PC-3 (cell line): Measurements from ENCODE around the gene LNP1. TPM values are rescaled to one million over a fixed set of nuclear protein-coding genes. Genes with fewer than 3 reads are reported as not detected.

Experiments
- ATAC-seq: fragments of 200-7000 bp; cut with Tn5 transposase; 2 replicates; pipeline ENCODE4 v1.9.1; 2020; ENCODE audit warnings: mild to moderate bottlenecking, moderate library complexity
- BruUV-seq: library from RNA; stranded (reverse); fragments of 400-500 nt; replicated peaks from 2 replicates; lab custom pipeline; 2021; lab: Mats Ljungman, UMichigan
- CTCF ChIA-PET: fragments of 300-600 bp; sonication (Branson Sonifier 250); formaldehyde crosslinking; loops from one replicate; lab custom pipeline; 2022; ENCODE audit warnings: antibody characterized with exemption; lab: Charles Lee
- POLR2A ChIA-PET: fragments of 300-600 bp; sonication (Branson Sonifier 250); formaldehyde crosslinking; loops from one replicate; lab custom pipeline; 2022; ENCODE audit warnings: antibody characterized with exemption; ENCODE audit not compliant: unreplicated experiment; lab: Charles Lee
- DNase-seq: peaks from one replicate; pipeline ENCODE4 v3.0.0-alpha.2; 2015
- H2AFZ ChIP-seq: fragments of 300-600 bp; sonication (generic); 2 replicates; pipeline ENCODE4 v1.6.0; 2016; ENCODE audit warnings: antibody characterized with exemption, low read length
- H3F3A ChIP-seq: fragments of 300-600 bp; sonication (generic); one replicate; pipeline ENCODE4 v1.6.0; 2017; ENCODE audit warnings: antibody characterized with exemption, low read length, control low read depth, mild to moderate bottlenecking; ENCODE audit not compliant: unreplicated experiment
- H3K27ac ChIP-seq: fragments of 300-600 bp; sonication (generic); 2 replicates; pipeline ENCODE4 v1.5.1; 2016; ENCODE audit warnings: mild to moderate bottlenecking, low read length
- H3K27me3 ChIP-seq: fragments of 300-600 bp; sonication (generic); 2 replicates; pipeline ENCODE4 v1.6.1; 2016; ENCODE audit warnings: low read length, mixed read lengths
- H3K36me3 ChIP-seq: fragments of 300-600 bp; sonication (generic); 2 replicates; pipeline ENCODE4 v1.6.1; 2016; ENCODE audit warnings: low read depth, mixed run types, low read length, mixed read lengths
- H3K4me1 ChIP-seq: fragments of 300-600 bp; sonication (generic); 2 replicates; pipeline ENCODE4 v1.5.1; 2016; ENCODE audit warnings: low read length; ENCODE audit not compliant: insufficient read depth
- H3K4me2 ChIP-seq: fragments of 300-600 bp; sonication (generic); 2 replicates; pipeline ENCODE4 v1.6.0; 2016; ENCODE audit warnings: low read length
- H3K4me3 ChIP-seq: fragments of 300-600 bp; sonication (generic); 2 replicates; pipeline ENCODE4 v1.5.1; 2016; ENCODE audit warnings: mild to moderate bottlenecking, low read length, mixed read lengths
- H3K79me2 ChIP-seq: fragments of 300-600 bp; sonication (generic); 2 replicates; pipeline ENCODE4 v1.6.1; 2017; ENCODE audit warnings: low read length, mixed read lengths
- H3K9ac ChIP-seq: fragments of 300-600 bp; sonication (generic); 2 replicates; pipeline ENCODE4 v1.6.0; 2016; ENCODE audit warnings: mild to moderate bottlenecking, low read length
- H3K9me2 ChIP-seq: fragments of 300-600 bp; sonication (generic); replicated peaks from 2 replicates; pipeline ENCODE4 v1.6.1; 2016; ENCODE audit warnings: mixed run types, low read length, mixed read lengths
- H3K9me3 ChIP-seq: fragments of 300-600 bp; sonication (generic); 2 replicates; pipeline ENCODE4 v1.6.1; 2016; ENCODE audit warnings: low read length, mixed read lengths
- H4K20me1 ChIP-seq: fragments of 300-600 bp; sonication (generic); 2 replicates; pipeline ENCODE4 v1.6.1; 2016; ENCODE audit warnings: low read length, mixed read lengths
- EZH2 ChIP-seq: fragments of 300-600 bp; sonication (generic); IDR thresholded peaks from one replicate; pipeline ENCODE4 v1.6.1; 2017; ENCODE audit warnings: antibody characterized with exemption, mild to moderate bottlenecking, low read length; ENCODE audit not compliant: unreplicated experiment
- EZH2phosphoT487 ChIP-seq: fragments of 300-600 bp; sonication (generic); IDR thresholded peaks from 2 replicates; pipeline ENCODE4 v1.6.1; 2018; ENCODE audit warnings: mild to moderate bottlenecking, antibody characterized with exemption, low read length, borderline replicate concordance
- intact Hi-C: fragments of 100-400 bp; cut with micrococcal nuclease; formaldehyde crosslinking; loops from 2 replicates; pipeline ENCODE4 v1.9.0; 2023
- total RNA-seq: library from RNA; depleted of rRNA; stranded (reverse); fragments of >200 nt; gene quantifications from 2 replicates; pipeline ENCODE4 v1.2.3, GENCODE V29; 2014
- TF ChIP-seq, protein P1 (sequence below): fragments of 300-600 bp; sonication (generic); conservative IDR thresholded peaks from 2 replicates; pipeline ENCODE4 v1.5.1; 2017; ENCODE audit warnings: antibody characterized with exemption, low read depth, mild to moderate bottlenecking, low read length

The LNP1 gene
- total RNA-seq, 1 experiment from 2014 or later = 6.8 TPM

- Histone ChIP-seq H3K27me3 (no peaks in the 10 kb centered on the region), H3K79me2 (no peaks in the 10 kb centered on the region), H3K9ac (no peak overlapping the region), H2AFZ (no peak overlapping the region), H3K9me2 (no peaks in the 10 kb centered on the region), H3K36me3 (no peaks in the 10 kb centered on the region), H3K4me2 (no peak overlapping the region), H3K27ac (no peak overlapping the region), H3K4me1 (peaks cover 5% of the 10 kb centered on the region), H3K4me3 (no peak overlapping the region), H4K20me1 (no peaks in the 10 kb centered on the region), H3K9me3 (no peaks in the 10 kb centered on the region), H3F3A (no peaks in the 10 kb centered on the region)
- BruUV-seq = no TSS peak
- no peak for TF ChIP-seq EZH2
- no peak for TF ChIP-seq EZH2phosphoT487
- TF ChIP-seq, protein P1, sequence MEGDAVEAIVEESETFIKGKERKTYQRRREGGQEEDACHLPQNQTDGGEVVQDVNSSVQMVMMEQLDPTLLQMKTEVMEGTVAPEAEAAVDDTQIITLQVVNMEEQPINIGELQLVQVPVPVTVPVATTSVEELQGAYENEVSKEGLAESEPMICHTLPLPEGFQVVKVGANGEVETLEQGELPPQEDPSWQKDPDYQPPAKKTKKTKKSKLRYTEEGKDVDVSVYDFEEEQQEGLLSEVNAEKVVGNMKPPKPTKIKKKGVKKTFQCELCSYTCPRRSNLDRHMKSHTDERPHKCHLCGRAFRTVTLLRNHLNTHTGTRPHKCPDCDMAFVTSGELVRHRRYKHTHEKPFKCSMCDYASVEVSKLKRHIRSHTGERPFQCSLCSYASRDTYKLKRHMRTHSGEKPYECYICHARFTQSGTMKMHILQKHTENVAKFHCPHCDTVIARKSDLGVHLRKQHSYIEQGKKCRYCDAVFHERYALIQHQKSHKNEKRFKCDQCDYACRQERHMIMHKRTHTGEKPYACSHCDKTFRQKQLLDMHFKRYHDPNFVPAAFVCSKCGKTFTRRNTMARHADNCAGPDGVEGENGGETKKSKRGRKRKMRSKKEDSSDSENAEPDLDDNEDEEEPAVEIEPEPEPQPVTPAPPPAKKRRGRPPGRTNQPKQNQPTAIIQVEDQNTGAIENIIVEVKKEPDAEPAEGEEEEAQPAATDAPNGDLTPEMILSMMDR = no peak
- ATAC-seq = no peak
- intact Hi-C loops = no loop called here
- no peak for DNase-seq
- ChIA-PET POLR2A (no interaction called here), CTCF (no interaction called here)
These were observed 85.5 kb downstream of the LNP1 start for GRCh38 chr3:100486808-100487207.

DNA sequence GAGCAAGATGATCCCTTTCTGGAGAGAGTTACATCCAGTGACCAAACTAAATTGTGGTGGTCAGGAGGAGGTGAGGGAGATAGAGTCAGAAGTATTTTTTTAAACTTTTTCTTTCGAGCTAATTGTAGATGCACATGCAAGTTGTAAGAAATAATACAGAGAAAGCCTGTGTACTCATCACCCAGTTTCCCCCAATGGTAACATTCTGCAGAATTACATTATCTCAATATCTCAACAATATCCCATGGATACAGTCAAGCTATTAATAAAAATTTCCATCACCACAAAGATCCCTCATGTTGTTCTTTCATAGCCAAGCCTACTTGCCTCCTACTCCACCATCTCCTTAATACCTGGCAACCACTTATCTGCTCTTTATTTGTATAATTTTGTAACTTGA lies 87.8 kb downstream of the LNP1 start:
- TF ChIP-seq EZH2phosphoT487 (no peak), EZH2 (no peak)
- TF ChIP-seq, protein P1 = no peak
- Histone ChIP-seq H3K4me1 (peaks cover 11% of the 10 kb centered on the region), H3K4me3 (no peak overlapping the region), H4K20me1 (no peaks in the 10 kb centered on the region), H3K79me2 (no peaks in the 10 kb centered on the region), H3K36me3 (no peaks in the 10 kb centered on the region), H3K9me3 (no peaks in the 10 kb centered on the region), H3K9me2 (no peaks in the 10 kb centered on the region), H3K27ac (no peak overlapping the region), H3K9ac (no peak overlapping the region), H3F3A (no peaks in the 10 kb centered on the region), H3K4me2 (no peak overlapping the region), H2AFZ (no peak overlapping the region), H3K27me3 (no peaks in the 10 kb centered on the region)
- POLR2A ChIA-PET = no interaction called here
- CTCF ChIA-PET = no interaction called here
- intact Hi-C loops = no loop called here
- no peak for DNase-seq
- no TSS peak for BruUV-seq
- no peak for ATAC-seq
